Measurements from ENCODE around the gene NFX1.
"Not testable (repeated sequence)": the region's sequence is repeated elsewhere in the genome, so short reads cannot be mapped to it uniquely, and the experiment has no call there.

The NFX1 gene

GRCh38 chr9:33306037-33306436, 15.7 kb downstream of the NFX1 start:
- no peak for DNase-seq (ENCODE audit: extremely low spot score, insufficient read length, low read depth)
- FAIRE-seq = no peak

GRCh38 chr9:33307067-33307466, 16.8 kb downstream of the NFX1 start:
- no peak for FAIRE-seq
- no peak for DNase-seq (ENCODE audit: extremely low spot score, insufficient read length, low read depth)

- no peak for FAIRE-seq
- no peak for DNase-seq (ENCODE audit: extremely low spot score, insufficient read length, low read depth)
Measured at GRCh38 chr9:33309903-33310302, 19.6 kb downstream of the NFX1 start.

GRCh38 chr9:33310748-33311147, 20.4 kb downstream of the NFX1 start:
- FAIRE-seq = no peak
- DNase-seq (ENCODE audit: extremely low spot score, insufficient read length, low read depth) = no peak

- FAIRE-seq (no peak), DNase-seq (ENCODE audit: extremely low spot score, insufficient read length, low read depth) (no peak)
Measured at GRCh38 chr9:33311953-33312352, 21.6 kb downstream of the NFX1 start.

GRCh38 chr9:33315371-33315770, 25.1 kb downstream of the NFX1 start:
- no peak for FAIRE-seq
- DNase-seq (ENCODE audit: extremely low spot score, insufficient read length, low read depth) = no peak

GRCh38 chr9:33317136-33317535, 26.8 kb downstream of the NFX1 start:
- DNase-seq (ENCODE audit: extremely low spot score, insufficient read length, low read depth) = not testable (repeated sequence)

GRCh38 chr9:33318225-33318624, 27.9 kb downstream of the NFX1 start:
- FAIRE-seq (no peak), DNase-seq (ENCODE audit: extremely low spot score, insufficient read length, low read depth) (no peak)

More at GRCh38 chr9:33317136-33317535, 26.8 kb downstream of the NFX1 start:
- not testable (repeated sequence) for FAIRE-seq

- FAIRE-seq = no peak
- no peak for DNase-seq (ENCODE audit: extremely low spot score, insufficient read length, low read depth)
Measured at GRCh38 chr9:33318781-33319180, 28.5 kb downstream of the NFX1 start.

GRCh38 chr9:33320230-33320567, 29.9 kb downstream of the NFX1 start:
- DNase-seq (ENCODE audit: extremely low spot score, insufficient read length, low read depth) = no peak
- FAIRE-seq = no peak

- DNase-seq (ENCODE audit: extremely low spot score, insufficient read length, low read depth) = no peak
- FAIRE-seq = no peak
Measured at GRCh38 chr9:33320568-33321261, 30.4 kb downstream of the NFX1 start.

- DNase-seq (ENCODE audit: extremely low spot score, insufficient read length, low read depth) (no peak), FAIRE-seq (no peak)
Measured at GRCh38 chr9:33329117-33329563, 38.8 kb downstream of the NFX1 start.

- FAIRE-seq (no peak), DNase-seq (ENCODE audit: extremely low spot score, insufficient read length, low read depth) (no peak)
Measured at GRCh38 chr9:33329979-33330378, 39.7 kb downstream of the NFX1 start.

- DNase-seq (ENCODE audit: extremely low spot score, insufficient read length, low read depth) = no peak
- FAIRE-seq = no peak
Measured at GRCh38 chr9:33331377-33331891, 41.1 kb downstream of the NFX1 start.

- DNase-seq (ENCODE audit: extremely low spot score, insufficient read length, low read depth) (no peak), FAIRE-seq (no peak)
Measured at GRCh38 chr9:33332011-33332410, 41.7 kb downstream of the NFX1 start.

- FAIRE-seq = not testable (repeated sequence)
Measured at GRCh38 chr9:33332956-33333355, 42.6 kb downstream of the NFX1 start.

GRCh38 chr9:33340186-33340585, 49.9 kb downstream of the NFX1 start:
- FAIRE-seq (no peak), DNase-seq (ENCODE audit: extremely low spot score, insufficient read length, low read depth) (no peak)

More at GRCh38 chr9:33332956-33333355, 42.6 kb downstream of the NFX1 start:
- DNase-seq (ENCODE audit: extremely low spot score, insufficient read length, low read depth) = not testable (repeated sequence)

GRCh38 chr9:33341182-33341581, 50.9 kb downstream of the NFX1 start:
- FAIRE-seq (no peak), DNase-seq (ENCODE audit: extremely low spot score, insufficient read length, low read depth) (no peak)

- no peak for FAIRE-seq
- DNase-seq (ENCODE audit: extremely low spot score, insufficient read length, low read depth) = no peak
Measured at GRCh38 chr9:33344145-33344544, 53.8 kb downstream of the NFX1 start.

GRCh38 chr9:33346564-33346963, 56.2 kb downstream of the NFX1 start:
- no peak for FAIRE-seq
- no peak for DNase-seq (ENCODE audit: extremely low spot score, insufficient read length, low read depth)

GRCh38 chr9:33348998-33349397, 58.7 kb downstream of the NFX1 start:
- DNase-seq (ENCODE audit: extremely low spot score, insufficient read length, low read depth) = no peak
- FAIRE-seq = no peak

- DNase-seq (ENCODE audit: extremely low spot score, insufficient read length, low read depth) (no peak), FAIRE-seq (no peak)
Measured at GRCh38 chr9:33349743-33350142, 59.4 kb downstream of the NFX1 start.

Data from GM18507 (cell line).